Measurements from ENCODE around the gene MAST1. TPM values are rescaled to one million over a fixed set of nuclear protein-coding genes. Genes with fewer than 3 reads are reported as not detected.

Gene MAST1
- total and polyA plus RNA-seq, 10 donors = 0.12 to 0.65 (median 0.32) TPM; not detected in 2

- TF ChIP-seq CTCF (IDR thresholded peaks at IDR 0.05 in 8 of 11, conservative IDR thresholded peaks at IDR 0.05 in 3 of 11) (no peak), POLR2A (IDR thresholded peaks at IDR 0.05) (no peak), POLR2AphosphoS5 (IDR thresholded peaks at IDR 0.05) (no peak)
- Histone ChIP-seq H3K4me3 (no peak overlapping the region), H3K4me1 (peaks cover 0 to 15% (median 13%) of the 10 kb centered on the region in 6 donors), H3K27me3 (replicated peaks in 1 of 7) (peaks cover 0 to 19% (median 0%) of the 10 kb centered on the region in 7 donors), H3K27ac (no peak overlapping the region), H3K9me3 (no peaks in the 10 kb centered on the region), H3K36me3 (no peaks in the 10 kb centered on the region)
- whole genome bisulfite sequencing, 5 donors = 87 to 91% (median 90%) methylated on average over 33 to 34 of the region's 34 CpGs
- no peak for DNase-seq
- intact Hi-C loops (cut with DNase I; ENCODE audit: low total_unique reads) = no loop called here
Measured at GRCh38 chr19:12864721-12865715, 26.7 kb downstream of the MAST1 start.

- Histone ChIP-seq H3K9me3 (no peaks in the 10 kb centered on the region), H3K36me3 (no peaks in the 10 kb centered on the region), H3K4me1 (peaks cover 0 to 15% (median 13%) of the 10 kb centered on the region in 6 donors), H3K27ac (no peak overlapping the region), H3K4me3 (no peak overlapping the region), H3K27me3 (replicated peaks in 1 of 7) (peaks cover 0 to 19% (median 0%) of the 10 kb centered on the region in 7 donors)
- TF ChIP-seq POLR2AphosphoS5 (IDR thresholded peaks at IDR 0.05) (no peak), CTCF (IDR thresholded peaks at IDR 0.05 in 8 of 11, conservative IDR thresholded peaks at IDR 0.05 in 3 of 11) (no peak), POLR2A (IDR thresholded peaks at IDR 0.05) (no peak)
- DNase-seq = no peak
- intact Hi-C loops (cut with DNase I; ENCODE audit: low total_unique reads) = no loop called here
- 84 to 91% (median 89%) methylated on average over 12 to 19 of the region's 19 CpGs for WGBS, 5 donors
Measured at GRCh38 chr19:12865746-12866415, 27.6 kb downstream of the MAST1 start.

GRCh38 chr19:12866416-12867119 lies 28.3 kb downstream of the MAST1 start:
- peaks cover 0 to 19% (median 0%) of the 10 kb centered on the region in 7 donors for H3K27me3 ChIP-seq (replicated peaks in 1 of 7)
- no peak for TF ChIP-seq POLR2AphosphoS5 (IDR thresholded peaks at IDR 0.05)
- no peak for TF ChIP-seq POLR2A (IDR thresholded peaks at IDR 0.05)
- no peak for TF ChIP-seq CTCF (IDR thresholded peaks at IDR 0.05 in 8 of 11, conservative IDR thresholded peaks at IDR 0.05 in 3 of 11)
- no peaks in the 10 kb centered on the region for H3K9me3 ChIP-seq
- intact Hi-C loops (cut with DNase I; ENCODE audit: low total_unique reads) = no loop called here
- no peak overlapping the region for H3K27ac ChIP-seq
- H3K36me3 ChIP-seq = no peaks in the 10 kb centered on the region
- DNase-seq = no peak
- peaks cover 0 to 15% (median 13%) of the 10 kb centered on the region in 6 donors for H3K4me1 ChIP-seq
- peak overlapping the region in 3 of 8 donors; percentile 39 to 72 (median 54) for H3K4me3 ChIP-seq
- 89 to 92% (median 91%) methylated on average over 29 of the region's 29 CpGs for WGBS, 5 donors

All from spleen (tissue), 11 donors.